Colonic mucosa (tissue), 4 donors: Measurements from ENCODE around the gene SEMA4D. TPM values are rescaled to one million over a fixed set of nuclear protein-coding genes. Genes with fewer than 3 reads are reported as not detected.

ENCODE experiments used
- DNase-seq: peaks from one replicate; pipeline ENCODE4 v3.0.0-alpha.2; 2020
- H3K27ac ChIP-seq: fragments of 200-600 bp; one replicate; pipeline ENCODE4 v1.8.0; 2021
- H3K27me3 ChIP-seq: fragments of 200-600 bp; one replicate; pipeline ENCODE4 v1.8.0; 2021
- H3K36me3 ChIP-seq: fragments of 200-600 bp; one replicate; pipeline ENCODE4 v1.8.0; 2021
- H3K4me1 ChIP-seq: fragments of 200-600 bp; one replicate; pipeline ENCODE4 v1.8.0; 2021; ENCODE audit warnings: mild to moderate bottlenecking
- H3K4me3 ChIP-seq: fragments of 200-600 bp; one replicate; pipeline ENCODE4 v1.8.0; 2021
- H3K9ac ChIP-seq, 2 donors: one replicate each; pipeline ENCODE4 v1.7.0; 2013; ENCODE audit warnings: control low read depth in 2 of 2, low read depth in 2 of 2, low read length in 2 of 2
- H3K9me3 ChIP-seq: fragments of 200-600 bp; one replicate; pipeline ENCODE4 v1.8.0; 2021
- intact Hi-C: fragments of 100-400 bp; cut with DNase I; formaldehyde crosslinking; loops from one replicate; pipeline ENCODE4 v1.14.1; 2022
- total RNA-seq, 2 donors: library from RNA; stranded (reverse); fragmentation: NEBNext Ultra II Directional in 1 of 2; extraction: Animal tissue kit (Norgen Biotek cat#: 25700) in 1 of 2; gene quantifications; one replicate each; pipeline ENCODE4 v1.2.1, GENCODE V29; 2021
- TF ChIP-seq, protein P1 (sequence below): fragments of 200-600 bp; IDR thresholded peaks from one replicate; pipeline ENCODE4 v1.8.0; 2022; ENCODE audit warnings: antibody characterized with exemption, mild to moderate bottlenecking
- donor health status: healthy.
- donor health status: DM: no; HTN: no; CAD: no.
- donor health status: DM: no; HTN: no; CAD: no.

SEMA4D gene
- total RNA-seq, 2 donors from 2014 or later, result 14.7 to 19.0 TPM

DNA sequence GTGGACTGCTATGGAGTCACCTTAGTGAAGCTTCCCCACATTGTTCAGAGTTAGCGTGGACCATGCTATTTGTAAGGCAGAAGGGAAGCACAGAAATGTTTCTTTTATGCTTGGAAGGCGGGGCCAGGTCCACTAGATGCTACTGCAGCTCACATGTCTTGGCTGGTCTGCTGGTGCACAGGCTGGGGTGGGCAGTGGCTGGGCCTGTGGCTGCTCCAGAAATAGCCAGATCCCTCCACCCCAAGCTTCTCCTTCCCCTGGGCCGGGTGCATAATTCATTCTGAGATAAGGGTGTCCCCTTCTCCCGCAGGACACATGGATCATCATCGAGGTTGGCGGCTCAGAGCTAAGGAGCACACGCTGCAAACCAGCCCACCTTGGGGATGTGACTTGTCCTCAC is 14.5 kb upstream of the SEMA4D start:
- Histone ChIP-seq H3K9me3 (no peaks in the 10 kb centered on the region), H3K4me3 (no peak overlapping the region), H3K27me3 (no peaks in the 10 kb centered on the region), H3K36me3 (no peaks in the 10 kb centered on the region), H3K4me1 (no peaks in the 10 kb centered on the region), H3K27ac (no peak overlapping the region), H3K9ac (no peak overlapping the region)
- TF ChIP-seq, protein P1, sequence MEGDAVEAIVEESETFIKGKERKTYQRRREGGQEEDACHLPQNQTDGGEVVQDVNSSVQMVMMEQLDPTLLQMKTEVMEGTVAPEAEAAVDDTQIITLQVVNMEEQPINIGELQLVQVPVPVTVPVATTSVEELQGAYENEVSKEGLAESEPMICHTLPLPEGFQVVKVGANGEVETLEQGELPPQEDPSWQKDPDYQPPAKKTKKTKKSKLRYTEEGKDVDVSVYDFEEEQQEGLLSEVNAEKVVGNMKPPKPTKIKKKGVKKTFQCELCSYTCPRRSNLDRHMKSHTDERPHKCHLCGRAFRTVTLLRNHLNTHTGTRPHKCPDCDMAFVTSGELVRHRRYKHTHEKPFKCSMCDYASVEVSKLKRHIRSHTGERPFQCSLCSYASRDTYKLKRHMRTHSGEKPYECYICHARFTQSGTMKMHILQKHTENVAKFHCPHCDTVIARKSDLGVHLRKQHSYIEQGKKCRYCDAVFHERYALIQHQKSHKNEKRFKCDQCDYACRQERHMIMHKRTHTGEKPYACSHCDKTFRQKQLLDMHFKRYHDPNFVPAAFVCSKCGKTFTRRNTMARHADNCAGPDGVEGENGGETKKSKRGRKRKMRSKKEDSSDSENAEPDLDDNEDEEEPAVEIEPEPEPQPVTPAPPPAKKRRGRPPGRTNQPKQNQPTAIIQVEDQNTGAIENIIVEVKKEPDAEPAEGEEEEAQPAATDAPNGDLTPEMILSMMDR, result no peak
- no peak for DNase-seq
- intact Hi-C loops, result no loop called here

DNA sequence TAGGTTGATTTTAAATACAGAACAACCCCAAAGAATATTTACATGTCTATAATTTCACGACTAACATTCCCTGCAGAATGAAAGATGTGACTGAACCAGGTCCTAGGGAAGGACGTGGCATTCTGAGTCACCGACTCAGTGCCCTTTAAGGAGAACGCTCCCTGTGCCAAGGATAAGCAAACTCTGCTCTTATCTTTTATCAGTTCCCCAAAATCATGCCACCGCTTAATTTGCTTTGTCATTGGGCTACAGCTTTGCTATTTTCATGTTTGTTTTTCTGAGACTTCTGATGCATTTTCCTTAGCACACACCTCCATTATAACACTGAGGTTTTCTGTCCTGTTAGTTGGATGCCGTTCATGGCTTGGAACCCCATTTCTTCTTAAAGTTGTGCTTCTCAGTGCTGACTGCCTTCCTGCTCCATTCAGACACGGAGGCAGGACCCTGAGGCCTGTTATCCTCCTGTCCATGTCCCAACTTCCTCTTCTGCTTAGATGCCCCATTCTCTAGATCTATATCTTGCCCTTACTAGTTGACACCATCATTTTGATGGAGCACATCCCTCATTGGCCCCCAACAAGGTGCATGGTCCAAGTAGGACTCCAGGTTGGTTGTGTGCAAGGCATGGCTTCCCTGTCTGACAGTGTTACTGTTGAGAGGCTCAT is 11.2 kb upstream of the SEMA4D start:
- Histone ChIP-seq H3K4me1 (no peaks in the 10 kb centered on the region), H3K36me3 (no peaks in the 10 kb centered on the region), H3K27me3 (no peaks in the 10 kb centered on the region), H3K9me3 (no peaks in the 10 kb centered on the region), H3K27ac (no peak overlapping the region), H3K4me3 (no peak overlapping the region), H3K9ac (no peak overlapping the region)
- intact Hi-C loops, result no loop called here
- no peak for DNase-seq
- TF ChIP-seq, protein P1, result no peak

DNA sequence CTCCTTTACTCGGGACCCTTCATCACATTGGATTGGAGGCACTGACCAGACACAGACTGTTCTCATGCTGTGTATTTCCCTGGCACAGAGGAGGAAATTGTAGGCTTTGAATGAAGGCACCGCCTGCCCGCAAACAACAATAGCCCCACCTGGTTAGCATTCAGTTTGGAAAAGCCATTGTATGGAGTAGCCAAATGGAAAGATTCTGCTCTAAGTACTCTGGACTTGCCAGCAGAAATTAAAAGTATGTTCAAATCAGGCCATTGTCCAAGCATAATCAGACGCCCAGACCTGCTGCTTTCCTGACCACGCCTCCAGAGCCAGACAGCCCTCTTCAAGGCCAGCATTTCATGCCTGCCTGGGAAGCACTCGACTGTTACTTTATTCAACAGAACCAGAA is 8.0 kb upstream of the SEMA4D start:
- no peaks in the 10 kb centered on the region for H3K9me3 ChIP-seq
- H3K27ac ChIP-seq, result no peak overlapping the region
- H3K9ac ChIP-seq, result no peak overlapping the region
- DNase-seq, result no peak
- intact Hi-C loops, result no loop called here
- no peaks in the 10 kb centered on the region for H3K4me1 ChIP-seq
- TF ChIP-seq, protein P1, result no peak
- H3K4me3 ChIP-seq, result no peak overlapping the region
- no peaks in the 10 kb centered on the region for H3K27me3 ChIP-seq
- no peaks in the 10 kb centered on the region for H3K36me3 ChIP-seq

DNA sequence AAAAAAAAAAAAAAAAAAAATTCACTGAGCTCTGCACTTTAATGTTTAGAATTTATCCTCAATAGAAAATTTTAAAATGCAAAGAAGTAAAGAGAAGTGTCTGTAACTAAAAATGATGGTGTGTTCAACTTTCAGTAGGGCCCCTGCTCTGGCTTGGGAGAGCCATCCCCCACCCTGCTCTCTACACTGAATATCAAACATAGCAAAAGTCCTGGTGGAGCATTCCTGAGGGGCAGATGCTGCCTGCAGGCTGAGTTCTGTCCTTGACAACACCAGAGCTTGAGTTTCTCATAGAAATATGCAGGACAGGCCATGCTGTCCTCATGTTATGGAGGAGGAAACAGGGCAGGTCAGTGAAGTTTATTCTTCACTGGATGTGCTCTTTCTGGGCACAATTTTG is 7.1 kb upstream of the SEMA4D start:
- DNase-seq, result no peak
- intact Hi-C loops, result no loop called here
- H3K4me1 ChIP-seq, result no peaks in the 10 kb centered on the region
- no peaks in the 10 kb centered on the region for H3K9me3 ChIP-seq
- no peak overlapping the region for H3K27ac ChIP-seq
- H3K9ac ChIP-seq, result no peak overlapping the region
- no peak overlapping the region for H3K4me3 ChIP-seq
- no peaks in the 10 kb centered on the region for H3K27me3 ChIP-seq
- H3K36me3 ChIP-seq, result no peaks in the 10 kb centered on the region
- TF ChIP-seq, protein P1, result no peak

DNA sequence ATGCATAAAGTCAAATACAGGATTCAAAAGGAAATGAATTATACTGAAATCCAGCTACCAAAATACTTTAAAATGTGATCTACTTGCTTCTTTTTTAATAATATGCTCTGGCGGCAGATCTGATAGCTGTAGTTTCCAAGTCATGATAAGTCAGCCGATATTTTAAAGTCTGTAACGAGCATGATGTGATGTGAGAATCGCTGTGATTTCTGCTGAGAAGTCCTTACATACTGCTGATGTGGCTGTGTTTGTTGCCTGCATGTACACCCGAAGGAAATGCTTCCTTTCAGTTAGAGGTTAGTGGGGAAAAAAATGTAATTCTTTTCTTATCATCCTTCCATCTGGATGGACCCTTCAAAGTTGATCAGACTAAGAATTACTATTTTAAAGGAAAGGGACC is 4.8 kb upstream of the SEMA4D start:
- Histone ChIP-seq H3K9me3 (no peaks in the 10 kb centered on the region), H3K27me3 (no peaks in the 10 kb centered on the region), H3K4me1 (no peaks in the 10 kb centered on the region), H3K9ac (no peak overlapping the region), H3K27ac (no peak overlapping the region), H3K36me3 (no peaks in the 10 kb centered on the region), H3K4me3 (no peak overlapping the region)
- TF ChIP-seq, protein P1, result no peak
- intact Hi-C loops, result no loop called here
- DNase-seq, result no peak
